ENCODE results near the gene C13orf46.

DNA sequence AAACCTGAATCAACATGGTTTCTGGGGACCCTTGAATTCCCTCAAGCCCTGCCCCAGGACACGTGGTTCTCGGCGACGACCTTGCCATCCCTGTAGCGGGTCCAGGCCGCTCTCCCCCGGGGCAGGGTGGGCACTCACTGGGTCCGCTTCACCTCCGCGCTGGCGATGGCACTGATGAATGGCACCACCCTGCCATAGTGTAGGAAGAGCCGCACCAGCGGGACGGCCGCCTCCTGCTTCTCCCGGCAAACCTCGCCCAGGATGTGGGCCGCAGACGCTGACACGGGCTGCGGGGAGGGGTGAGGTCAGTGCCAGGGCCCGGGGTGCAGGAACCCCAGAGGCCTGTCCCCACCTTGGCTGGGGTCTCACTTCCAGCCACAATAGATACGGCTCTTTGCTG is 44.1 kb upstream of the C13orf46 start:
- TF ChIP-seq CTCF (IDR thresholded peaks at IDR 0.05; ENCODE audit: insufficient read depth, low read length) (no peak), POLR2AphosphoS5 (IDR thresholded peaks at IDR 0.05; ENCODE audit: low read depth) (no peak)
- TF ChIP-seq, protein P1, sequence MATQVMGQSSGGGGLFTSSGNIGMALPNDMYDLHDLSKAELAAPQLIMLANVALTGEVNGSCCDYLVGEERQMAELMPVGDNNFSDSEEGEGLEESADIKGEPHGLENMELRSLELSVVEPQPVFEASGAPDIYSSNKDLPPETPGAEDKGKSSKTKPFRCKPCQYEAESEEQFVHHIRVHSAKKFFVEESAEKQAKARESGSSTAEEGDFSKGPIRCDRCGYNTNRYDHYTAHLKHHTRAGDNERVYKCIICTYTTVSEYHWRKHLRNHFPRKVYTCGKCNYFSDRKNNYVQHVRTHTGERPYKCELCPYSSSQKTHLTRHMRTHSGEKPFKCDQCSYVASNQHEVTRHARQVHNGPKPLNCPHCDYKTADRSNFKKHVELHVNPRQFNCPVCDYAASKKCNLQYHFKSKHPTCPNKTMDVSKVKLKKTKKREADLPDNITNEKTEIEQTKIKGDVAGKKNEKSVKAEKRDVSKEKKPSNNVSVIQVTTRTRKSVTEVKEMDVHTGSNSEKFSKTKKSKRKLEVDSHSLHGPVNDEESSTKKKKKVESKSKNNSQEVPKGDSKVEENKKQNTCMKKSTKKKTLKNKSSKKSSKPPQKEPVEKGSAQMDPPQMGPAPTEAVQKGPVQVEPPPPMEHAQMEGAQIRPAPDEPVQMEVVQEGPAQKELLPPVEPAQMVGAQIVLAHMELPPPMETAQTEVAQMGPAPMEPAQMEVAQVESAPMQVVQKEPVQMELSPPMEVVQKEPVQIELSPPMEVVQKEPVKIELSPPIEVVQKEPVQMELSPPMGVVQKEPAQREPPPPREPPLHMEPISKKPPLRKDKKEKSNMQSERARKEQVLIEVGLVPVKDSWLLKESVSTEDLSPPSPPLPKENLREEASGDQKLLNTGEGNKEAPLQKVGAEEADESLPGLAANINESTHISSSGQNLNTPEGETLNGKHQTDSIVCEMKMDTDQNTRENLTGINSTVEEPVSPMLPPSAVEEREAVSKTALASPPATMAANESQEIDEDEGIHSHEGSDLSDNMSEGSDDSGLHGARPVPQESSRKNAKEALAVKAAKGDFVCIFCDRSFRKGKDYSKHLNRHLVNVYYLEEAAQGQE (IDR thresholded peaks at IDR 0.05; ENCODE audit: insufficient replicate concordance, low read depth) = no peak

Data from HL-60 (cell line).